ENCODE results near the gene CYP24A1. TPM values are rescaled to one million over a fixed set of nuclear protein-coding genes. Genes with fewer than 3 reads are reported as not detected.

Gene CYP24A1
- polyA plus RNA-seq, 3 donors, result not detected

- Histone ChIP-seq H3K4me1 (ENCODE audit: control insufficient read depth in 1 of 2, insufficient read depth in 2 of 2, low read length in 2 of 2) (peaks cover 3 to 4% of the 10 kb centered on the region in 2 donors), H2AFZ (ENCODE audit: insufficient read depth, low read depth, low read length, poor library complexity, severe bottlenecking) (no peak overlapping the region), H3K27me3 (ENCODE audit: control insufficient read depth in 2 of 2, insufficient read depth in 2 of 2, low read length in 2 of 2) (peaks cover 5 to 7% of the 10 kb centered on the region in 2 donors), H3K36me3 (replicated peaks in 1 of 2; ENCODE audit: control insufficient read depth in 1 of 2, insufficient read depth in 2 of 2, low read length in 2 of 2) (no peaks in the 10 kb centered on the region), H3K4me3 (replicated peaks in 1 of 3; ENCODE audit: low read depth in 2 of 3, low read length in 3 of 3) (no peak overlapping the region), H3K79me2 (ENCODE audit: insufficient read depth, low read length) (no peaks in the 10 kb centered on the region), H4K20me1 (ENCODE audit: insufficient read depth, low read length) (no peaks in the 10 kb centered on the region), H3K9me3 (replicated peaks in 1 of 2; ENCODE audit: control insufficient read depth in 1 of 2, insufficient read depth in 1 of 2, low read length in 2 of 2) (peaks cover 3 to 5% of the 10 kb centered on the region in 2 donors), H3K27ac (ENCODE audit: low read depth in 1 of 2, low read length in 2 of 2) (no peak overlapping the region), H3K9ac (ENCODE audit: insufficient read depth, low read length, poor library complexity, severe bottlenecking) (no peak overlapping the region), H3K4me2 (replicated peaks; ENCODE audit: extremely low read depth, low read length, poor library complexity, severe bottlenecking) (no peak overlapping the region)
- no peaks in the 10 kb centered on the region for H3K36me3 Mint-ChIP-seq
- H3K4me3 Mint-ChIP-seq, result no peak overlapping the region
- H3K27ac Mint-ChIP-seq, result no peak overlapping the region
- no peak for DNase-seq
- WGBS (ENCODE audit: insufficient coverage), result 100% methylated on average over 1 of the region's 2 CpGs
- H3K27me3 Mint-ChIP-seq (ENCODE audit: low read depth in 3 of 3), result peaks cover 2 to 11% (median 4%) of the 10 kb centered on the region in 3 donors
- intact Hi-C loops (cut with micrococcal nuclease), result no loop called here
- H3K4me1 Mint-ChIP-seq, result no peaks in the 10 kb centered on the region
- no peak for TF ChIP-seq CTCF (IDR thresholded peaks at IDR 0.05)
- H3K9me3 Mint-ChIP-seq, result peaks cover 0 to 2% (median 0%) of the 10 kb centered on the region in 7 donors
These were observed 35.4 kb downstream of the CYP24A1 start for GRCh38 chr20:54138427-54138826.

GRCh38 chr20:54137115-54137514 lies 36.7 kb downstream of the CYP24A1 start:
- H2AFZ ChIP-seq (ENCODE audit: insufficient read depth, low read depth, low read length, poor library complexity, severe bottlenecking), result no peak overlapping the region
- intact Hi-C loops (cut with micrococcal nuclease), result no loop called here
- no peak overlapping the region for H3K9ac ChIP-seq (ENCODE audit: insufficient read depth, low read length, poor library complexity, severe bottlenecking)
- 93% methylated on average over 4 of the region's 5 CpGs for WGBS (ENCODE audit: insufficient coverage)
- no peaks in the 10 kb centered on the region for H3K36me3 ChIP-seq (replicated peaks in 1 of 2; ENCODE audit: control insufficient read depth in 1 of 2, insufficient read depth in 2 of 2, low read length in 2 of 2)
- no peaks in the 10 kb centered on the region for H3K79me2 ChIP-seq (ENCODE audit: insufficient read depth, low read length)
- peaks cover 16 to 17% of the 10 kb centered on the region in 2 donors for H3K4me1 ChIP-seq (ENCODE audit: control insufficient read depth in 1 of 2, insufficient read depth in 2 of 2, low read length in 2 of 2)
- no peak for DNase-seq
- Mint-ChIP-seq H3K27me3 (ENCODE audit: low read depth in 3 of 3) (peaks cover under 1 to 11% (median 2%) of the 10 kb centered on the region in 3 donors), H3K9me3 (peaks cover 0 to 2% (median 0%) of the 10 kb centered on the region in 7 donors), H3K4me1 (peaks cover 2% of the 10 kb centered on the region), H3K36me3 (no peaks in the 10 kb centered on the region), H3K27ac (no peak overlapping the region), H3K4me3 (no peak overlapping the region)
- H3K4me3 ChIP-seq (replicated peaks in 1 of 3; ENCODE audit: low read depth in 2 of 3, low read length in 3 of 3), result no peak overlapping the region
- H3K27me3 ChIP-seq (ENCODE audit: control insufficient read depth in 2 of 2, insufficient read depth in 2 of 2, low read length in 2 of 2), result peaks cover 5% of the 10 kb centered on the region in 2 donors
- H3K27ac ChIP-seq (ENCODE audit: low read depth in 1 of 2, low read length in 2 of 2), result no peak overlapping the region
- peaks cover 3 to 5% of the 10 kb centered on the region in 2 donors for H3K9me3 ChIP-seq (replicated peaks in 1 of 2; ENCODE audit: control insufficient read depth in 1 of 2, insufficient read depth in 1 of 2, low read length in 2 of 2)
- H4K20me1 ChIP-seq (ENCODE audit: insufficient read depth, low read length), result no peaks in the 10 kb centered on the region
- no peak for TF ChIP-seq CTCF (IDR thresholded peaks at IDR 0.05)
- no peak overlapping the region for H3K4me2 ChIP-seq (replicated peaks; ENCODE audit: extremely low read depth, low read length, poor library complexity, severe bottlenecking)

All from CD14-positive monocyte (primary cell).